ENCODE data around the gene C1QL1.

GRCh38 chr17:44999433-44999832, 31.3 kb upstream of the C1QL1 start:
- TF ChIP-seq CTCF (IDR thresholded peaks at IDR 0.05; ENCODE audit: low read depth, low read length) (no peak), EZH2phosphoT487 (IDR thresholded peaks at IDR 0.05; ENCODE audit: low read depth) (no peak)
